GM19328 (cell line): Measurements from ENCODE around the gene CHMP6.
"Not testable (repeated sequence)": the region's sequence is repeated elsewhere in the genome, so short reads cannot be mapped to it uniquely, and the experiment has no call there.

Experiments
- ATAC-seq: cut with Tn5 transposase; IDR thresholded peaks from one replicate; pipeline ENCODE4 v1.9.1; 2021; ENCODE audit warnings: mild to moderate bottlenecking, moderate library complexity; ENCODE audit not compliant: unreplicated experiment

CHMP6 gene

GRCh38 chr17:81029859-81030258 is 38.2 kb downstream of the CHMP6 start:
- no peak for ATAC-seq

GRCh38 chr17:81030312-81030711 is 38.7 kb downstream of the CHMP6 start:
- ATAC-seq = not testable (repeated sequence)

DNA sequence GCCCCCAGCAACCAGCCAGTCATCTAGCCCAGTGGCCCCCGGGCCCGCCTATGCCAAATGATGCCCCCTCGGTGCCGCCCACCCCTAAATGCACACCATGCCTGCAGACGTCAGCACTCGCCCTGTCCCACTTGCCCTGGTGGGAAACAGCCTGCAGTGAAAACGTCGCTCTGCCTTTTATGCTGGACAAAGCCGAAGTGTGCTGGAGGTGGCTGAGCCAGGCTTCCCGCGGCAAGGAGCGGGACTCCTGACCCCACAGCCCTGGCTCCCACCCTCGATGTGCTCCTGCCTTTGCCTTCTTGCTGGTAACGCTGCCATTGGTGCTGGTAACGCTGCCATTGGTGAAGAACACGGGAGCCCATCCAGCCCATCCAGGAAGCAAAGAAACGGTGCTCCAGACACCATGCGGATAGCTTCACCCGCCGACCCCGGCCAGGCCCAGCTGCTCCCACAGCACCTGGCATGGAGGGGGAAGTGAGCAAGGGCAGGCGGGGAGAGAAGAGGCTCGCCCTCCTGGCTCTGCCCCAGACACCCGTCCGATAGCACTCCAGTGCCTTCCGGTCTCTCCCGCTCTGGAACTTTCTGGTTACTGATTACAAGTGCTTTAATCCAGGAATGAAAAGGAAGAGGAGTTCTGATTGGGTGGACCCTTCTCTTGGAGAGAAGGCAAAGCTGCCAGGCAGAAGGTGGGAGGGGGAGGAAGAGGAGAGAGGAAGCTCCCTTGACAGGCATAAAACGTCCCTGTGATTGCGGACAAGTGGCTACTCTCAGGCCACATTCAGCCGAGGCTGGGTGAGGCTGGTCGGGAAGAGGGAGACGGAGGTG is 39.3 kb downstream of the CHMP6 start:
- ATAC-seq = no peak

- ATAC-seq = no peak
Measured at GRCh38 chr17:81031566-81032550, 40.2 kb downstream of the CHMP6 start.

DNA sequence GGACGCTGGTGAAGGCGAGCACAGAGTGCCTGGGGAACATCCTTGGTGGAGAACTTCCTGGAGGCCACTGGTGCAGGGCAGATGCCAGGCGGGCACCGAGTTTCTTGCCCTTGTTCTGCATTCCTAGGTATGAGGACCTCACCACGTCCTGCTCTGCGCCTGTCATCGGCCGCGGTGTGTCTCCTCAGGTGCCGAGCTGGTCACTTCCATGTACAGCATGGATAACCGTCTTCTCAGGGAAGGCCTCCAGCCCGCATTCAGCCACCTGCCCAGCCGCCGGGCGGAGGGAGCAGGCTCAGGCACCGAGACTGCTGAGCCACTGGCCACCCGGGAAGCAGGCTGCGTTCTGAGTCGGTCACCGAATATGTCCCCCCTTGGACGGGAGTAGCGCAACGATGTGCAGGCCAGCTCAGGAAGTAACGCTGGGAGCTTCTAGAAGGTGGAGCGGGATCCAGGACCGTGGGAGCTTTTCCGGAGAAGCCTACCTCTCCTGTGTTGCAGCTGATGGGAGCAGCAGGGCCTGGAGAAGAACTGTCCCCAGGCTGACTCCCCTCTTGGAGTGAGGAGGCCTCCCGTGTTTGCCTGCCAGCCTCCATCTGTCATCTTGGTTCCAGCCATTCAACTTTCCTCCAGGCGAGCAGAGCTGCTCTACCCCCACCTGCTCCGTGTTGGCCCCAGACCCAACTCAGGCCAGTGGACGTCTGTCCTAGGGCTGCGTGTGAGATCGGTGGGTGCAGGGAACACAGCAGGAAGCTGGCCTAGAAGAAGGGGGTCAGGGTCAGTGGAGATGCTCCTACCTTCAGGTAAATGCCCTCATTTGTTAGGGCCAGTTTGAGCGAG is 41.2 kb downstream of the CHMP6 start:
- ATAC-seq = no peak

- ATAC-seq = no peak
Measured at GRCh38 chr17:81033535-81034167, 42.0 kb downstream of the CHMP6 start.

DNA sequence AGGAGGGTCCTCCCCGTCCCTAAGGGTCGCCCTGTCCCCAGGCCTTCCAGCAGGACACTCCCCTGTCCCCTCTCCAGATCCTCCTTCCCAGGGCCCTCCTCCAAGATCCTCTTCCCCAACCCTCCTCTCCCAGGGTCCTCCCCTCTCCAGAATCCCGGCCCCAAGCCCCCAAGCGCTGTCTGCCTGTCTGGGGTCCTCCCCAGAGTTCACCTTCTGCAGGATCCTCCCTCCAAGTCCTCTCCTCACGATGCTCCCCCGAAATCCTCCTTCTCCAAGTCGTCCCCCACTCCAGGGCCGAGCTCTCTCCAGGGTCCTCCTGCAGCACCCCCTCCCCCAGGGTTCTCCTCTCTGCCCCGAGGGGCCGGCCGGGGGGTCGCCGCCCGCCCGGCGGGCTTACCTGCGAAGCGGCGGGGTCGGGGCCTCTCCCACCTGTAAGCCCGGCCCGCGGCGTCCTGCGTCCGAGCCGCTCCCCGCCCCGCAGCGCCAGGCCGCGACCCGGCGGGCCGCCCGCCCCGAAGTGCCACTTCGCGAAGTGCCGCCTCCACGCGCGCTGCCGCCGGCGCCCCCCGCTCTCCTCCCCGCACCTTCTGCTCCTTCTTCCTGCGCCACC is 42.6 kb downstream of the CHMP6 start:
- peak; percentile 9 for ATAC-seq

DNA sequence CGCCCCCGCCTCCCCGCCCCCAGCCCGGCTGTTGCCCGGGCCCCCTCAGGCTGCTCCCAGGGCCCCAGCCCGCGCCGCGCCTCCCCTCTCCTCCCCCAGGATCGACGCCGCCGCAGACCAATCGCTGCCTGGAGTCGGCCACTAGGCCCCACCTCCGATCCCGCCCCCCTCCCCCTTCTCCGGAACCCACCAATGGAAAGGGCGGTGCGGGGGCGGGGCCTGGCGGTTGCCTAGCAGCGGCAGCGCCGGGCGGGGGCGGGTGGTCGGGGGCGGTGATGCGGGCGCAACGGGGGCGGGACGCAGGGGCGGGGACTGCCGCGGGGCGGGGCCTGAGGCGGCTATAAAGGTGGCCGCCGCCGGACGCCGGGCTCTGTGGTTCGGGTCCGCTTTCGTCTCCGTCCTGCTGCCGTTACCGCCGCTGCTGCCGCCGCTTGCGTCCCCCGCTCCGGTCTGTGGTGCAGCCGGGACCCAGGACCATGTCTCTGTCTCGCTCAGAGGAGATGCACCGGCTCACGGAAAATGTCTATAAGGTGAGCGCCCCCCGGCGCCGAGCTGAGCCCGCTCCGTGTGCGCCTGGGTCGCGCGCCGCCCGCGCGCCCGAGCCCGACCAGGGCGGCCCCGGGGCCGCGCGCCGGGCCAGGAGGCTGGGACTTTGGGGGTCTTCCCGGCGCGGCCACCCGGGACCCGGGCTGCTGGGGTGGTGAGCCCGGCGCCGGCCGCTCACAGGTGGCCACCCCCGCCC is 43.3 kb downstream of the CHMP6 start, which contains the start of gene BAIAP2:
Gene BAIAP2, plus strand, starts transcription at position 373 of the 742 bp plus-strand sequence. Its CDS starts 104 bp downstream, at position 477.
- ATAC-seq = peak; percentile 48

- ATAC-seq = no peak
Measured at GRCh38 chr17:81035521-81036196, 44.0 kb downstream of the CHMP6 start.

DNA sequence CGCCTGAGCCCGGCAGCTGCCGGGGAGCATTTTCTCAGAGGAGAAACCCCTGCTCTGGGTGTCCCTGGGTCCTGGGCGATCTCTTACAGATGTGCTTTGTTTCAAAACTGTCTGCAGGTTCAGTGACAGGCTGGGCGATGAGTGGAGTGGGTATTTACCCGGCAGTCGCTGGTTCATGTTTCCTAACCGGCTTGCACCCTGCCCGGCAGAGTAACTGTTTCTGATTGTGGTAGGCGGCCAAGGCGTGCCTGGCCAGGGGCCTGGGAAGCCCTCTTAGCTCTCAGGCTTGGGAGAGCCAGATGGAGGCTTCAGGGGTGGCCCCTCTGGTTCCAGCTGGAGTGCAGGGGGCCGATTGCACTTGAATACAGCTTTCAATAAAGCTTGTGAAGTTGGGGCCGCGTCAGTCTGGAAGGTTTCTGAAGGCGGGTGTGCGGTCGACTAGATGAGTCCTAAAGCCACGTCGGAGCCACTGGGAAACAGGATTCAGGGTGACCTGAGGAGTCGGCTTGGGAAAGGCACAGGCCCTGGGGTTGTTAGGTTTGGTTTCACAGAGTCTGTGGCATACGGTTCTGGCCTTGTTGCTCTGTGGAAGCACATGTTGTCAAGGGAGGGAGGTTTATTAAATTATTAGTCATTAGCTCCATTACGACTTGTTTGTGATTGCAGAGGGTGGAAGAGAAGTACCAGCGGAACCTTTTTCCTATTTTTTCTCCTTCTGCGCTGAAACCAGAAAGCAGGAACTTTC is 44.7 kb downstream of the CHMP6 start:
- ATAC-seq = no peak

- ATAC-seq = no peak
Measured at GRCh38 chr17:81037026-81037797, 45.6 kb downstream of the CHMP6 start.

- no peak for ATAC-seq
Measured at GRCh38 chr17:81037798-81038733, 46.4 kb downstream of the CHMP6 start.

DNA sequence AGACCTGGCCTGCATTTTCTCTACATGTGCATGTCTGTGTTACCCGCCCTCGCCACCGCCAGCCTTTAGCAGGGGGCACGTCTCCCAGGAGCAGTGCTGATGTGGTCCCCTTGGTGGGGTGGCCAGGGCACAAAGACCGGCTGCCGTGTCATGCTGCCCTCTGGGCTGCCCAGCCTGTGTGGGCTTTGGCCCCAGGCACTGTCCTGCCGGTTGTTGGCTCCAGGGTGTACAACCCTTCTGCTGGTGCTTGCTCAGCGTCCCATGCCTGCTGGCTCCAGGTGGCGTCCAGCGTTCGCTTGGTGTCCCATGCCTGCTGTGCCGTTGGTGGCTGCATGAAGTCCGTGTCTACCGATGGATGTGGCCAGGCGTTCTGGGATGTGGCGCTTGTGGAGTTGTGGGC is 47.5 kb downstream of the CHMP6 start:
- no peak for ATAC-seq

DNA sequence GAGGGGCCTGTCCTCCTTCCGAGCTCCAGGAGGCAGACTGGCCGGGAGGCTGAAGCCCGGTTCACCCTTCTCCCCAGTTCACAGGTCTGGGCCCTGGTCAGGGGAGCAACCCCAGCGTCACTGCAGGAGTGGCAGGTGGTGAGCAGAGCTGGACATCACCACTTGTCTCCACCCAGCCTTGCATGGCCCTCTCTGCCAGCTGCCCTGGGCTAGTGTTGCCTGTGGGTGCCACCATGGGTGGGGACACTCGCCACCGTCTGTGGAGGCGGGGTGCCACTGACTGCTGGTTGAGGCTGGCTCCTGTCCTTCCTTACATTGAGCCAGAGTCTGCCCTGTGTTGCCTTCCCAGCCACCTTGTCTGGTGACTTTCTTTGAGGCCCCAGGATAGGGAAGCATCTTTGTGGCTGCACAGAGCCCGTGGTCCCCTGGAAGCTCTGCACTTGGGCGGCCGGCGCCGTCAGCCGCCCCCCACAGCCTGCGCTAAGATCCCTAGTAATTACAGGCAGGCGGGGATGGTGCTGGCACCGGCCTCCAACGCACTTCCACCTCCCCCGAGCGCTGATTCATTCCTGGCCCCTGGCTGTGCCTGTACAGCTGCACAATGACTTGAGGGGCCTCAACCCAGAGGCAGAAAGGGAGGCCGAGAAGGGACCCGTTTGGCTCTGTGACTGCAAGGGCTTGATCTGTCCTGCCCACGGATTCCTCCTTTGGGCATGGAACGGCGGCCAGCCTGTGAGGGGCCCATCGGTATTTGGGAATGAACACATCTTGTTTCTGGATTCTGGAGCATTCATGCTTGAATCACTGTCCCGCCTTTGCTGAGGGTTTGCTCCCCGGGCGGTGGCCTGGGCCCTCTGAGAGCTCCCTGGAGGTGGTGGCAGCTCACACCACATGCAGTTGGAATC is 48.5 kb downstream of the CHMP6 start:
- no peak for ATAC-seq

DNA sequence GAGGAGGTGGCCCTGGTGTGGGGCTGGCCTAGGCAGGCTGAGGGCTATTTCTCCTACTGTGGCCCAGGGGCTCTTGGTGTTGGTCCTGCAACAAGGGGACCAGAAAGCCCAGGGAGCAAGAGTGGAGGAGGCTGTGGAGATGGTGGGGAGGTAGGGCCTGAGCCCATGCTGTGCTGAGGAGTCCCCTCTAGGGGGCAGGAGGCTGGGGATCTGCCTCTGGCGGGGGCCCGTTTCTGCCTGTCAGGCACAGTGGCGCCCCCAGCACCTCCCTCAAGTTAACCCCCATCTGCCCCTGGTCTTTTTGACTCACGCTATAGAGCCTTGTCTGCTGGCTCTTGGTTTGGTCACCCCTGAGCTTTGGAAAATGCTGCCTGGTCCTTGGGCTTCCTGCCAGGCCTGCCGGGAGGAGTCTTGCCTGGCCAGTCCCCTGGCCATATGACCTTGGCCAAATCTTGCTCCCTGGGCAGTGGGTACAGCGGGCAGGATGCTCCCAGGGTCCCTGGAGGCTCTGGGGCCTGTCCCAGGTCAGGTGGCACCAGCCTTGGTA is 49.2 kb downstream of the CHMP6 start:
- no peak for ATAC-seq
